ENCODE data around the gene COQ5. TPM values are rescaled to one million over a fixed set of nuclear protein-coding genes. Genes with fewer than 3 reads are reported as not detected.

The COQ5 gene
- 10 to 100 TPM; 39.7 to 51.8 (median 49.6) TPM for polyA plus RNA-seq

- H3K4me3 Mint-ChIP-seq, result peak within 1 kb of the TSS; percentile 99 to 100 (median 100)
- peaks cover 24 to 29% of the 10 kb centered on the region in 2 donors for H3K4me1 Mint-ChIP-seq
- H3K36me3 Mint-ChIP-seq, result peaks cover 0 to 4% (median 0%) of the 10 kb centered on the region in 3 donors
- no peaks in the 10 kb centered on the region for H3K9me3 Mint-ChIP-seq
- DNase-seq, result peak; percentile 81 to 82 (median 82)
- peaks cover 3 to 6% (median 5%) of the 10 kb centered on the region in 3 donors for H3K27me3 Mint-ChIP-seq (ENCODE audit: low read depth in 3 of 3)
- peak within 1 kb of the TSS; percentile 96 to 100 (median 99) for H3K27ac Mint-ChIP-seq
Observed at GRCh38 chr12:120528861-120529525, at the start of gene COQ5. COQ5 (minus strand) TSS chr12:120529158; CDS start chr12:120529141, 17 bp downstream.

GRCh38 chr12:120574106-120574505, 45.1 kb upstream of the COQ5 start:
- H3K4me1 Mint-ChIP-seq, result peaks cover 0 to 6% of the 10 kb centered on the region in 2 donors
- peak overlapping the region in 2 of 6 donors; percentile 74 to 79 for H3K27ac Mint-ChIP-seq
- H3K4me3 Mint-ChIP-seq, result no peak overlapping the region
- DNase-seq, result no peak
- H3K36me3 Mint-ChIP-seq, result peaks cover 6 to 46% (median 23%) of the 10 kb centered on the region in 3 donors
- no peaks in the 10 kb centered on the region for H3K9me3 Mint-ChIP-seq
- peaks cover 0 to 3% (median 0%) of the 10 kb centered on the region in 3 donors for H3K27me3 Mint-ChIP-seq (ENCODE audit: low read depth in 3 of 3)

GRCh38 chr12:120573560-120573959, 44.6 kb upstream of the COQ5 start:
- no peak for DNase-seq
- no peak overlapping the region for H3K4me3 Mint-ChIP-seq
- peaks cover 0 to 3% (median 0%) of the 10 kb centered on the region in 3 donors for H3K27me3 Mint-ChIP-seq (ENCODE audit: low read depth in 3 of 3)
- peak overlapping the region in 1 of 6 donors; percentile 79 for H3K27ac Mint-ChIP-seq
- H3K9me3 Mint-ChIP-seq, result no peaks in the 10 kb centered on the region
- peaks cover 6 to 46% (median 23%) of the 10 kb centered on the region in 3 donors for H3K36me3 Mint-ChIP-seq
- peaks cover 0 to 6% of the 10 kb centered on the region in 2 donors for H3K4me1 Mint-ChIP-seq

GRCh38 chr12:120571299-120571698, 42.3 kb upstream of the COQ5 start:
- Mint-ChIP-seq H3K27me3 (ENCODE audit: low read depth in 3 of 3) (peaks cover 0 to 1% (median 0%) of the 10 kb centered on the region in 3 donors), H3K27ac (peak overlapping the region in 3 of 6 donors; percentile 7 to 31 (median 20)), H3K4me1 (peaks cover 0 to 6% of the 10 kb centered on the region in 2 donors), H3K36me3 (peaks cover 11 to 50% (median 28%) of the 10 kb centered on the region in 3 donors), H3K4me3 (no peak overlapping the region), H3K9me3 (no peaks in the 10 kb centered on the region)
- no peak for DNase-seq

- DNase-seq, result no peak
- Mint-ChIP-seq H3K4me3 (no peak overlapping the region), H3K4me1 (peaks cover 0 to 6% of the 10 kb centered on the region in 2 donors), H3K27ac (no peak overlapping the region), H3K27me3 (ENCODE audit: low read depth in 3 of 3) (peaks cover 0 to 2% (median 1%) of the 10 kb centered on the region in 3 donors), H3K9me3 (no peaks in the 10 kb centered on the region), H3K36me3 (peaks cover 17 to 51% (median 34%) of the 10 kb centered on the region in 3 donors)
Observed at GRCh38 chr12:120563495-120563894, 34.5 kb upstream of the COQ5 start.

GRCh38 chr12:120562906-120563305, 33.9 kb upstream of the COQ5 start:
- Mint-ChIP-seq H3K36me3 (peaks cover 17 to 52% (median 34%) of the 10 kb centered on the region in 3 donors), H3K27me3 (ENCODE audit: low read depth in 3 of 3) (peaks cover 0 to 2% (median 1%) of the 10 kb centered on the region in 3 donors), H3K4me3 (no peak overlapping the region), H3K9me3 (no peaks in the 10 kb centered on the region), H3K4me1 (peaks cover 0 to 6% of the 10 kb centered on the region in 2 donors), H3K27ac (peak overlapping the region in 1 of 6 donors; percentile 11)
- no peak for DNase-seq

- no peaks in the 10 kb centered on the region for H3K9me3 Mint-ChIP-seq
- peaks cover 2 to 16% of the 10 kb centered on the region in 2 donors for H3K4me1 Mint-ChIP-seq
- no peak overlapping the region for H3K27ac Mint-ChIP-seq
- H3K36me3 Mint-ChIP-seq, result peaks cover 5 to 30% (median 11%) of the 10 kb centered on the region in 3 donors
- DNase-seq, result no peak
- peaks cover 0 to 2% (median 2%) of the 10 kb centered on the region in 3 donors for H3K27me3 Mint-ChIP-seq (ENCODE audit: low read depth in 3 of 3)
- no peak overlapping the region for H3K4me3 Mint-ChIP-seq
Observed at GRCh38 chr12:120557589-120557988, 28.6 kb upstream of the COQ5 start.

- DNase-seq, result no peak
- peaks cover 0 to 2% (median 2%) of the 10 kb centered on the region in 3 donors for H3K27me3 Mint-ChIP-seq (ENCODE audit: low read depth in 3 of 3)
- peaks cover 5 to 20% (median 6%) of the 10 kb centered on the region in 3 donors for H3K36me3 Mint-ChIP-seq
- H3K4me1 Mint-ChIP-seq, result peaks cover 6 to 13% of the 10 kb centered on the region in 2 donors
- peak overlapping the region in 2 of 6 donors; percentile 7 to 51 for H3K27ac Mint-ChIP-seq
- H3K9me3 Mint-ChIP-seq, result no peaks in the 10 kb centered on the region
- no peak overlapping the region for H3K4me3 Mint-ChIP-seq
Observed at GRCh38 chr12:120554678-120555077, 25.7 kb upstream of the COQ5 start.

GRCh38 chr12:120546050-120546386, 17.1 kb upstream of the COQ5 start:
- DNase-seq, result no peak
- Mint-ChIP-seq H3K9me3 (no peaks in the 10 kb centered on the region), H3K27me3 (ENCODE audit: low read depth in 3 of 3) (no peaks in the 10 kb centered on the region), H3K4me1 (peaks cover 19 to 27% of the 10 kb centered on the region in 2 donors), H3K4me3 (no peak overlapping the region), H3K36me3 (peaks cover 0 to 5% (median 4%) of the 10 kb centered on the region in 3 donors), H3K27ac (no peak overlapping the region)

- H3K27ac Mint-ChIP-seq, result peak overlapping the region in 1 of 6 donors; percentile 29
- no peak overlapping the region for H3K4me3 Mint-ChIP-seq
- DNase-seq, result no peak
- no peaks in the 10 kb centered on the region for H3K9me3 Mint-ChIP-seq
- H3K36me3 Mint-ChIP-seq, result peaks cover 0 to 5% (median 4%) of the 10 kb centered on the region in 3 donors
- H3K27me3 Mint-ChIP-seq (ENCODE audit: low read depth in 3 of 3), result no peaks in the 10 kb centered on the region
- peaks cover 29 to 40% of the 10 kb centered on the region in 2 donors for H3K4me1 Mint-ChIP-seq
Observed at GRCh38 chr12:120544691-120545090, 15.7 kb upstream of the COQ5 start.

- no peak for DNase-seq
- Mint-ChIP-seq H3K9me3 (no peaks in the 10 kb centered on the region), H3K4me1 (peaks cover 54 to 66% of the 10 kb centered on the region in 2 donors), H3K27ac (no peak overlapping the region), H3K4me3 (no peak overlapping the region), H3K36me3 (peaks cover 0 to 5% (median 4%) of the 10 kb centered on the region in 3 donors), H3K27me3 (ENCODE audit: low read depth in 3 of 3) (no peaks in the 10 kb centered on the region)
Observed at GRCh38 chr12:120542166-120542565, 13.2 kb upstream of the COQ5 start.

GRCh38 chr12:120540445-120540844, 11.5 kb upstream of the COQ5 start:
- H3K36me3 Mint-ChIP-seq, result no peaks in the 10 kb centered on the region
- H3K4me3 Mint-ChIP-seq, result peak overlapping the region in 1 of 5 donors; percentile 25
- DNase-seq, result no peak
- peaks cover 68 to 77% of the 10 kb centered on the region in 2 donors for H3K4me1 Mint-ChIP-seq
- H3K27ac Mint-ChIP-seq, result peak overlapping the region; percentile 13 to 70 (median 60)
- no peaks in the 10 kb centered on the region for H3K27me3 Mint-ChIP-seq (ENCODE audit: low read depth in 3 of 3)
- H3K9me3 Mint-ChIP-seq, result no peaks in the 10 kb centered on the region

GRCh38 chr12:120539303-120539702, 10.3 kb upstream of the COQ5 start:
- peak overlapping the region; percentile 24 to 87 (median 54) for H3K27ac Mint-ChIP-seq
- H3K36me3 Mint-ChIP-seq, result peaks cover 0 to 3% (median 0%) of the 10 kb centered on the region in 3 donors
- H3K4me1 Mint-ChIP-seq, result peaks cover 69 to 76% of the 10 kb centered on the region in 2 donors
- no peak for DNase-seq
- H3K4me3 Mint-ChIP-seq, result peak overlapping the region; percentile 3 to 95 (median 39)
- H3K27me3 Mint-ChIP-seq (ENCODE audit: low read depth in 3 of 3), result peaks cover 4 to 7% (median 5%) of the 10 kb centered on the region in 3 donors
- no peaks in the 10 kb centered on the region for H3K9me3 Mint-ChIP-seq

All from immature natural killer cell (primary cell).